Bronchial epithelial cell (primary cell): ENCODE results near the gene LORICRIN. TPM values are rescaled to one million over a fixed set of nuclear protein-coding genes. Genes with fewer than 3 reads are reported as not detected.
"Not testable (repeated sequence)": the region's sequence is repeated elsewhere in the genome, so short reads cannot be mapped to it uniquely, and the experiment has no call there.

Source experiments
- DNase-seq: peaks from one replicate; pipeline ENCODE4 v3.0.0-alpha.2; 2010; ENCODE audit warnings: low read depth
- FAIRE-seq: peaks from 2 replicates; lab custom pipeline; 2011; peaks lifted over from hg19 to GRCh38; lab: Jason Lieb, UNC
- H3K27me3 ChIP-seq: 2 replicates; pipeline ENCODE4 v1.5.1; 2011; ENCODE audit warnings: low read length; ENCODE audit not compliant: control insufficient read depth, insufficient read depth
- H3K36me3 ChIP-seq: 2 replicates; pipeline ENCODE4 v1.5.1; 2011; ENCODE audit warnings: low read length; ENCODE audit not compliant: control insufficient read depth, insufficient read depth
- H3K4me3 ChIP-seq: 2 replicates; pipeline ENCODE4 v1.5.1; 2011; ENCODE audit warnings: mild to moderate bottlenecking, low read depth, low read length, control low read depth
- CTCF ChIP-seq: IDR thresholded peaks from 2 replicates; pipeline ENCODE4 v1.5.1; 2011; ENCODE audit warnings: mild to moderate bottlenecking, moderate library complexity, low read length, control low read depth, inconsistent platforms; ENCODE audit not compliant: insufficient read depth, severe bottlenecking
- total RNA-seq: library from RNA; depleted of rRNA; stranded (reverse); fragments of >200 nt; gene quantifications from 2 replicates; pipeline ENCODE4 v1.2.1, GENCODE V29; 2014

The LORICRIN gene
- total RNA-seq, 1 donor from 2014 or later: not detected

GRCh38 chr1:153229076-153229829 is 30.2 kb upstream of the LORICRIN start:
- not testable (repeated sequence) for H3K27me3 ChIP-seq, DNase-seq, H3K36me3 ChIP-seq, H3K4me3 ChIP-seq
- FAIRE-seq: peak; percentile 81
- peak; percentile 59 for TF ChIP-seq CTCF

- H3K36me3 ChIP-seq: no peaks in the 10 kb centered on the region
- DNase-seq (peak; percentile 13), FAIRE-seq (peak; percentile 18)
- no peak for TF ChIP-seq CTCF
- no peaks in the 10 kb centered on the region for H3K27me3 ChIP-seq
- no peak overlapping the region for H3K4me3 ChIP-seq
These were observed 28.1 kb upstream of the LORICRIN start for GRCh38 chr1:153231363-153231762.

DNA sequence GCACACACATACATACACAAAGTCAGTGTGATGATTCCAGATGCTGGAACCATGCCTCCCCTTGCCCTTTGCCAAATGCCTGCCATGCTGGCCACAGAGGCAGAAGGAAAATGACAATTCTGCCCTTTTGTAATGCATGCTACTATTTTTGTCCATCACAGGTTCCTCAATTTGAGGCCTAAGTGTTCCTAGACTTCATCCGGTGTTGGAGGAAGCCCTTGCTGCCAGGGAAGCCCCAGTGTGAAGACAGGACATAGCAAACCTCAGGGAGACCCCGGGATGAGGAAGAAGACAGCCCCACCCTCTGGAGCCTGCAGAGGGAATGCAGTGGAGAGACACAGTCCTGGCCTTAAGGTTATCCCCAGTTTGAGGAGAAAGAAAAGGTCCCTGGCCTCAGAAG is 27.7 kb upstream of the LORICRIN start:
- no peak for FAIRE-seq
- no peak for TF ChIP-seq CTCF
- no peaks in the 10 kb centered on the region for H3K36me3 ChIP-seq
- H3K4me3 ChIP-seq: no peak overlapping the region
- H3K27me3 ChIP-seq: no peaks in the 10 kb centered on the region
- DNase-seq: no peak

DNA sequence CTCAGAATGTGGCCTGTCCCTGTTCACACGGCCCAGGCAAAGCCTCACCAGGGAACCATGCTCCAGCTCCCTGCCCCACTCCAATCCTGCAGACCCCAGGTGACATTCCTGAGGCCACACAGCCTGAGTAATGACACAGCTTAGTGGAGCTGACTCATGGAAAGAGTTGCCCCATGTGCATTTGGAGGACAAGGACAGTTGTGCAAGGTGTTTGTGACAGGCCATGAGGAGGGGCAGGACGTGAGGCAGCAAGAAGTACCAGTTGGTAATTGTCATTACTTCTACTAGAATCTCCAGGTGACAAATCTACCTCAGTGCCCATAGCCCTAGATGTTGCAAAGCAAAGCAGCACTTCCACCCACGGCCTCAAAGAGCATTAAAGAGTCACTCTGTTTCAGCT is 26.9 kb upstream of the LORICRIN start:
- DNase-seq (no peak), FAIRE-seq (no peak)
- TF ChIP-seq CTCF: no peak
- Histone ChIP-seq H3K27me3 (no peaks in the 10 kb centered on the region), H3K4me3 (no peak overlapping the region), H3K36me3 (no peaks in the 10 kb centered on the region)

GRCh38 chr1:153233448-153233847 is 26.0 kb upstream of the LORICRIN start:
- no peak for FAIRE-seq
- H3K27me3 ChIP-seq: no peaks in the 10 kb centered on the region
- no peak for TF ChIP-seq CTCF
- no peak for DNase-seq
- H3K36me3 ChIP-seq: no peaks in the 10 kb centered on the region
- H3K4me3 ChIP-seq: no peak overlapping the region

DNA sequence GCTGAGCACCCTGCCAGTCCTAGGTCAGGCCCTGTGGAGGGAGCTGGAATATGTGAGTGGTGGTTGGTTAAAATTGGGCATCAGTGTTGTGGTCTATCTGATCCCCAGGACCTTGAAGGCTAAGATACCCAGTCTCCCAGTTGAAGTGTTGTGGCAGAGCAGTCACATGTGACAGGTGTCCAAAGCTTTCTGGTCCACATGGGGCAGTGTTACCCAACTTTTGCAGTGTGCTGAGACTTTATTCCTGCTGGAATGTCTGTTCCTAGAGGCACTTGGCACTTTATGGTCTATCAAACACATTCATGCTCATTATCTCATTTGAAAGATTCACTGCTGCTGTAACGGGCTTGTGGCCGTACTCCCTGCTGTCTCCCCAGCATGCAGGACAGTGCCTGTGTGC is 21.0 kb upstream of the LORICRIN start:
- DNase-seq: no peak
- Histone ChIP-seq H3K27me3 (no peaks in the 10 kb centered on the region), H3K36me3 (no peaks in the 10 kb centered on the region), H3K4me3 (no peak overlapping the region)
- peak; percentile 93 for FAIRE-seq
- TF ChIP-seq CTCF: peak; percentile 46
